HEK293 (cell line): Measurements from ENCODE around the gene TUBB2A.

Experiments used
- CTCF ChIP-seq: fragments of 450-650 bp; formaldehyde crosslinking; IDR thresholded peaks from 2 replicates; pipeline ENCODE4 v1.5.1; 2016; ENCODE audit warnings: missing biosample characterization, missing genetic modification characterization
- HOXD13 ChIP-seq: sonication (generic); formaldehyde crosslinking; IDR thresholded peaks from 2 replicates; pipeline ENCODE4 v1.8.0; 2022; ENCODE audit warnings: missing genetic modification reagents, borderline replicate concordance
- ZBTB8A ChIP-seq: fragments of 450-650 bp; formaldehyde crosslinking; IDR thresholded peaks from 2 replicates; pipeline ENCODE4 v1.5.1; 2016; ENCODE audit warnings: missing biosample characterization, missing genetic modification characterization

DNA sequence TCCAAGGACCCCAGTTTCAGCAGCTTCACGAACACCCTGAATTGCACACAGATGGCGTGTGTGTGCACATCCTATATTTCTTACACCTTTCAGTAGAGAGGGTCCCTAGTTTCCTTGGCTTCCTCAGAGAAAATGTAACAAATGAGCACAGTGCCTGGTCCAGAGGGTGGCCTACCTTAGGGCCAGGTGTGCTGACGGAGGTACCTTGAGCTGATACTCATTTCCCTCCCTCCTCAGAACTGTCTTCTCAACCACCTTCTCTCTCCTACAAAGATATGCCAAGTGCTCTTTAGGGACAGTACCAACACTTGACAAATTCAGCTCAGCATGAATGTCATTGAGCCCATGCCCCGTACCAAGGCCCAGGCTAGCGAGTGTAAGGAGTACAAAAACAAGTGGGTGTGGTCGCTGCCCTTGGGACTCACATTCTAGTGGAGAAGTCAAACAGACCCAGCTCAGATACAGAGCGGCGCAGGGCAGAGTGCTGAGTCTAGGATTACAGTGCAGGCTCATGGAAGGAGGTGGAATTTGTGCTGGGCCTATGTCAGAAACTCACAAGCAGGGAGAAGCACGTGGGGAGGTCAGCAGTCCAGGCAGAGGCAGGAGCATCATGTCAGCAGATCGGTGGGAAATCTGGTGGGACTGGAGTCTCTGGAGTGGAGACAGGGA is 48.5 kb downstream of the TUBB2A start:
- TF ChIP-seq CTCF (no peak), HOXD13 (CRISPR knock-in tag) (no peak), ZBTB8A (tag by site-specific recombination) (no peak)
